ENCODE data around the gene TENT4B.

GRCh38 chr16:50257876-50258275, 104.8 kb downstream of the TENT4B start:
- TF ChIP-seq MAX (IDR thresholded peaks at IDR 0.05; ENCODE audit: low read depth) (no peak), RAD21 (IDR thresholded peaks at IDR 0.05; ENCODE audit: low read length) (no peak), MXI1 (IDR thresholded peaks at IDR 0.05; ENCODE audit: low read depth, low read length) (no peak), CTCF (IDR thresholded peaks at IDR 0.05) (no peak), FOXM1 (IDR thresholded peaks at IDR 0.05; ENCODE audit: low read depth) (no peak), EZH2phosphoT487 (IDR thresholded peaks at IDR 0.05; ENCODE audit: borderline replicate concordance, low read depth) (no peak), SMC3 (IDR thresholded peaks at IDR 0.05; ENCODE audit: low read depth, low read length) (no peak)

All from SK-N-SH (cell line).